Endodermal cell (in vitro differentiated cells): ENCODE measurements around the gene SKA1. TPM values are rescaled to one million over a fixed set of nuclear protein-coding genes. Genes with fewer than 3 reads are reported as not detected.

Experiments
- DNase-seq: peaks from one replicate; pipeline ENCODE4 v3.0.0-alpha.2; 2017
- H3K27ac ChIP-seq: 2 replicates; pipeline ENCODE4 v1.5.1; 2013; ENCODE audit warnings: mild to moderate bottlenecking, low read depth, low read length, moderate library complexity
- H3K27me3 ChIP-seq: 2 replicates; pipeline ENCODE4 v1.6.1; 2013; ENCODE audit warnings: mild to moderate bottlenecking, low read length, moderate library complexity; ENCODE audit not compliant: insufficient read depth, control insufficient read depth, poor library complexity, severe bottlenecking
- H3K36me3 ChIP-seq: 2 replicates; pipeline ENCODE4 v1.7.0; 2013; ENCODE audit warnings: mild to moderate bottlenecking, low read length, moderate library complexity; ENCODE audit not compliant: control insufficient read depth, insufficient read depth
- H3K4me1 ChIP-seq: one replicate; pipeline ENCODE4 v1.7.0; 2013; ENCODE audit warnings: low read length; ENCODE audit not compliant: control insufficient read depth, insufficient read depth
- H3K4me3 ChIP-seq: 2 replicates; pipeline ENCODE4 v1.5.1; 2013; ENCODE audit warnings: mild to moderate bottlenecking, low read length, moderate library complexity
- H3K9ac ChIP-seq: 2 replicates; pipeline ENCODE4 v1.6.1; 2013; ENCODE audit warnings: mild to moderate bottlenecking, low read length, moderate library complexity; ENCODE audit not compliant: poor library complexity, severe bottlenecking; ENCODE audit errors: extremely low read depth
- H3K9me3 ChIP-seq: 2 replicates; pipeline ENCODE4 v1.6.1; 2013; ENCODE audit warnings: mild to moderate bottlenecking, low read length, moderate library complexity; ENCODE audit not compliant: control insufficient read depth
- H3K27ac Mint-ChIP-seq: 2 replicates; pipeline ENCODE4 v1.8.0; 2020; ENCODE audit warnings: mixed read lengths
- H3K27me3 Mint-ChIP-seq: 2 replicates; pipeline ENCODE4 v1.8.0; 2021; ENCODE audit warnings: mild to moderate bottlenecking, mixed read lengths; ENCODE audit not compliant: insufficient read depth
- H3K36me3 Mint-ChIP-seq: 2 replicates; pipeline ENCODE4 v1.8.0; 2020; ENCODE audit warnings: low read depth, mixed read lengths
- H3K4me1 Mint-ChIP-seq: 2 replicates; pipeline ENCODE4 v1.8.0; 2020; ENCODE audit warnings: mixed read lengths
- H3K4me3 Mint-ChIP-seq: 2 replicates; pipeline ENCODE4 v1.8.0; 2020; ENCODE audit warnings: mild to moderate bottlenecking, moderate library complexity, mixed read lengths
- H3K9me3 Mint-ChIP-seq: 2 replicates; pipeline ENCODE4 v1.8.0; 2020; ENCODE audit warnings: mild to moderate bottlenecking, mixed read lengths
- WGBS, 2 experiments: methylation state at CpG; one replicate each; pipeline versions ENCODE4 v1.1.5 to v1.1.7; 2013; ENCODE audit warnings: missing lambda C conversion rate in 2 of 2, mixed read lengths in 1 of 2; ENCODE audit not compliant: insufficient coverage in 1 of 2, insufficient read length in 1 of 2; 5-methylcytosine and 5-hydroxymethylcytosine counted together
- total RNA-seq, 2 donors: library from RNA; stranded (reverse); fragmentation: NEBNext Ultra II Directional in 1 of 2; extraction: Animal tissue kit (Norgen Biotek cat#: 25700) in 1 of 2; gene quantifications; 2 replicates in 1 of 2; 3 replicates in 1 of 2; pipeline ENCODE4 v1.2.1, GENCODE V29; 2021
- TF ChIP-seq, protein P1 (sequence below): fragments of 200-600 bp; sonication (generic); conservative IDR thresholded peaks from 2 replicates; pipeline ENCODE4 v1.5.0; 2021; ENCODE audit warnings: antibody characterized with exemption, mild to moderate bottlenecking

The SKA1 gene
- total RNA-seq, 2 donors from 2014 or later: 26.4 to 70.0 TPM

GRCh38 chr18:50350699-50351098 is 24.1 kb upstream of the SKA1 start:
- 95 to 100% methylated on average over 1 of the region's 2 CpGs for WGBS, 2 experiments
- Histone ChIP-seq H3K9ac (no peak overlapping the region), H3K27ac (no peak overlapping the region), H3K4me3 (peak overlapping the region; percentile 5), H3K4me1 (no peaks in the 10 kb centered on the region), H3K9me3 (no peaks in the 10 kb centered on the region), H3K36me3 (no peaks in the 10 kb centered on the region), H3K27me3 (peaks cover 9% of the 10 kb centered on the region)
- H3K4me1 Mint-ChIP-seq: no peaks in the 10 kb centered on the region
- no peak overlapping the region for H3K4me3 Mint-ChIP-seq
- H3K9me3 Mint-ChIP-seq: peaks cover 12% of the 10 kb centered on the region
- no peak for DNase-seq
- H3K27ac Mint-ChIP-seq: no peak overlapping the region
- H3K27me3 Mint-ChIP-seq: peaks cover 35% of the 10 kb centered on the region
- H3K36me3 Mint-ChIP-seq: peaks cover 1% of the 10 kb centered on the region
- TF ChIP-seq, protein P1, sequence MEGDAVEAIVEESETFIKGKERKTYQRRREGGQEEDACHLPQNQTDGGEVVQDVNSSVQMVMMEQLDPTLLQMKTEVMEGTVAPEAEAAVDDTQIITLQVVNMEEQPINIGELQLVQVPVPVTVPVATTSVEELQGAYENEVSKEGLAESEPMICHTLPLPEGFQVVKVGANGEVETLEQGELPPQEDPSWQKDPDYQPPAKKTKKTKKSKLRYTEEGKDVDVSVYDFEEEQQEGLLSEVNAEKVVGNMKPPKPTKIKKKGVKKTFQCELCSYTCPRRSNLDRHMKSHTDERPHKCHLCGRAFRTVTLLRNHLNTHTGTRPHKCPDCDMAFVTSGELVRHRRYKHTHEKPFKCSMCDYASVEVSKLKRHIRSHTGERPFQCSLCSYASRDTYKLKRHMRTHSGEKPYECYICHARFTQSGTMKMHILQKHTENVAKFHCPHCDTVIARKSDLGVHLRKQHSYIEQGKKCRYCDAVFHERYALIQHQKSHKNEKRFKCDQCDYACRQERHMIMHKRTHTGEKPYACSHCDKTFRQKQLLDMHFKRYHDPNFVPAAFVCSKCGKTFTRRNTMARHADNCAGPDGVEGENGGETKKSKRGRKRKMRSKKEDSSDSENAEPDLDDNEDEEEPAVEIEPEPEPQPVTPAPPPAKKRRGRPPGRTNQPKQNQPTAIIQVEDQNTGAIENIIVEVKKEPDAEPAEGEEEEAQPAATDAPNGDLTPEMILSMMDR: no peak

GRCh38 chr18:50356036-50356945 is 18.6 kb upstream of the SKA1 start:
- Histone ChIP-seq H3K27me3 (peaks cover 9% of the 10 kb centered on the region), H3K9ac (no peak overlapping the region), H3K27ac (no peak overlapping the region), H3K4me3 (no peak overlapping the region), H3K4me1 (no peaks in the 10 kb centered on the region), H3K9me3 (no peaks in the 10 kb centered on the region), H3K36me3 (no peaks in the 10 kb centered on the region)
- Mint-ChIP-seq H3K9me3 (peaks cover 2% of the 10 kb centered on the region), H3K4me1 (peaks cover 11% of the 10 kb centered on the region), H3K27ac (no peak overlapping the region), H3K27me3 (peaks cover 34% of the 10 kb centered on the region), H3K4me3 (no peak overlapping the region), H3K36me3 (no peaks in the 10 kb centered on the region)
- TF ChIP-seq, protein P1: peak; percentile 62
- DNase-seq: peak; percentile 63
- WGBS, 2 experiments: 65 to 83% methylated on average over 2 to 4 of the region's 4 CpGs

DNA sequence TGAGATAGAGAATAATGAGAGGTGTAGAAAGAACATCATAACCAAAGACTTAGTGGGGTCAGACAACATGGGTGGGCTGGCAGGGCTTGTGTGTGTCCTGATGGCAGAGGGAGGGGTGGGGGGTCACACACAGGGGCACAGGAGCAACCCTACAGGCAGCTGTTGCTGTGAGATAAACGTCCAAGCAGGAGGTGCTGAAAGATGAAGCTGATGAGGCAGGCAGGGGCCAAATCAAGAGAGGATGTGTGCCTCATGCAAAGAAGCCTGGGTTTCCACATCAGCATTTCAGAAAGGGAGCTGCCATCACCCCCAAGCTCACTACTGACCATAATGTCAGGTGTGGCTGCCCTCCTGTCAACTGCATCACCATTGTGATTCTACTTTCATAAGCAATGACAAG is 16.0 kb upstream of the SKA1 start:
- TF ChIP-seq, protein P1: no peak
- Mint-ChIP-seq H3K27me3 (peaks cover 14% of the 10 kb centered on the region), H3K36me3 (no peaks in the 10 kb centered on the region), H3K9me3 (peaks cover 3% of the 10 kb centered on the region), H3K4me3 (no peak overlapping the region), H3K27ac (no peak overlapping the region), H3K4me1 (peaks cover 18% of the 10 kb centered on the region)
- no peak overlapping the region for H3K9ac ChIP-seq
- H3K9me3 ChIP-seq: no peaks in the 10 kb centered on the region
- no peaks in the 10 kb centered on the region for H3K36me3 ChIP-seq
- no peaks in the 10 kb centered on the region for H3K4me1 ChIP-seq
- no peak overlapping the region for H3K27ac ChIP-seq
- WGBS, 2 experiments: 22 to 28% methylated on average over 1 of the region's 1 CpG
- no peak overlapping the region for H3K4me3 ChIP-seq
- DNase-seq: no peak
- H3K27me3 ChIP-seq: peaks cover 3% of the 10 kb centered on the region
